ENCODE data around the gene PI4K2B. TPM values are rescaled to one million over a fixed set of nuclear protein-coding genes. Genes with fewer than 3 reads are reported as not detected.
"Not testable (repeated sequence)": the region's sequence is repeated elsewhere in the genome, so short reads cannot be mapped to it uniquely, and the experiment has no call there.

The PI4K2B gene
- total RNA-seq, 1 donor from 2014 or later = 21.1 TPM

DNA sequence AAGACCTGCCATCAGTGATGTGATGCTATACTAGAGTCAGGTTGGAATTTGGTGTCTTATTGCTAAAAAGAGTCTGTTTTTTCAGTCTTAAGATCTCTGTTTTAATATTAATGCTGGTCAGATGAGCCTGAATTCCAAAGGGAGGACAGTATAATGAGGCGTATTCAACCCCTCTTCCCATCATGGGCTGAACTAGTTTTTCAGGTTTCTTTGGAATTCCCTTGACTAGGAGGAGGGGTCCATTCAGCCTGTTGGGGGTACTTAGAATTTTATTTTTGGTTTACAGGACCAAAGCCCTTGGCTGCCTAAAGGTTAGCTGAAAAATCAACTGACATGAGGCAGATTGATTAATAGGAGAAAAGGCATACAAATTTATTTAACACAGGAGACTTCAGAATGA is 24.1 kb upstream of the PI4K2B start:
- peaks cover 3% of the 10 kb centered on the region for H3K9me3 ChIP-seq
- no peaks in the 10 kb centered on the region for H3K4me1 ChIP-seq
- ATAC-seq = no peak
- TF ChIP-seq, protein P1, sequence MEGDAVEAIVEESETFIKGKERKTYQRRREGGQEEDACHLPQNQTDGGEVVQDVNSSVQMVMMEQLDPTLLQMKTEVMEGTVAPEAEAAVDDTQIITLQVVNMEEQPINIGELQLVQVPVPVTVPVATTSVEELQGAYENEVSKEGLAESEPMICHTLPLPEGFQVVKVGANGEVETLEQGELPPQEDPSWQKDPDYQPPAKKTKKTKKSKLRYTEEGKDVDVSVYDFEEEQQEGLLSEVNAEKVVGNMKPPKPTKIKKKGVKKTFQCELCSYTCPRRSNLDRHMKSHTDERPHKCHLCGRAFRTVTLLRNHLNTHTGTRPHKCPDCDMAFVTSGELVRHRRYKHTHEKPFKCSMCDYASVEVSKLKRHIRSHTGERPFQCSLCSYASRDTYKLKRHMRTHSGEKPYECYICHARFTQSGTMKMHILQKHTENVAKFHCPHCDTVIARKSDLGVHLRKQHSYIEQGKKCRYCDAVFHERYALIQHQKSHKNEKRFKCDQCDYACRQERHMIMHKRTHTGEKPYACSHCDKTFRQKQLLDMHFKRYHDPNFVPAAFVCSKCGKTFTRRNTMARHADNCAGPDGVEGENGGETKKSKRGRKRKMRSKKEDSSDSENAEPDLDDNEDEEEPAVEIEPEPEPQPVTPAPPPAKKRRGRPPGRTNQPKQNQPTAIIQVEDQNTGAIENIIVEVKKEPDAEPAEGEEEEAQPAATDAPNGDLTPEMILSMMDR (IDR thresholded peaks at IDR 0.05) = no peak
- H3K27ac ChIP-seq = no peak overlapping the region
- no peaks in the 10 kb centered on the region for H3K27me3 ChIP-seq (ENCODE audit: low read depth)
- no peak overlapping the region for H3K4me3 ChIP-seq
- intact Hi-C loops (cut with DNase I) = no loop called here
- DNase-seq = no peak
- H3K36me3 ChIP-seq = no peaks in the 10 kb centered on the region

DNA sequence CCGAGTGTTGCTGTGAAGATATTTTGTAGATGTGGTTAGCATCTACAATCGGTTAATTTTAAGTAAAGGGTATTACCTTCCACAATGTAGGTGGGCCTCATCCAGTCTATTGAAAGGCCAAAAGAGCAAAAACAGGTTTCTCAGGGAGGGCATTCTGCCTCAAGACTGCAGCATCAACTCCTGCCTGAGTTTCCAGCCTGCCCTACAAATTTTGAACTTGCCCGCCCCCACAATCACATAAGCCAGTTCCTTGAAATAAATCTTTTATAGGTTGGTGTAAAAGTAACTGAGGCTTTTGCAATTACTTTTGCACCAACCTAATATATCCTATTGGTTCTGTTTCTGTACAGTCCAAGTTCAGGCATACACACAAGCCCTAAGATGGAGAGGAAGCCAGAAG is 22.1 kb upstream of the PI4K2B start:
- peaks cover 3% of the 10 kb centered on the region for H3K9me3 ChIP-seq
- no peak overlapping the region for H3K27ac ChIP-seq
- TF ChIP-seq, protein P1 (IDR thresholded peaks at IDR 0.05) = no peak
- DNase-seq (no peak), ATAC-seq (no peak)
- no peak overlapping the region for H3K4me3 ChIP-seq
- H3K27me3 ChIP-seq (ENCODE audit: low read depth) = no peaks in the 10 kb centered on the region
- H3K36me3 ChIP-seq = no peaks in the 10 kb centered on the region
- H3K4me1 ChIP-seq = no peaks in the 10 kb centered on the region
- intact Hi-C loops (cut with DNase I) = no loop called here

DNA sequence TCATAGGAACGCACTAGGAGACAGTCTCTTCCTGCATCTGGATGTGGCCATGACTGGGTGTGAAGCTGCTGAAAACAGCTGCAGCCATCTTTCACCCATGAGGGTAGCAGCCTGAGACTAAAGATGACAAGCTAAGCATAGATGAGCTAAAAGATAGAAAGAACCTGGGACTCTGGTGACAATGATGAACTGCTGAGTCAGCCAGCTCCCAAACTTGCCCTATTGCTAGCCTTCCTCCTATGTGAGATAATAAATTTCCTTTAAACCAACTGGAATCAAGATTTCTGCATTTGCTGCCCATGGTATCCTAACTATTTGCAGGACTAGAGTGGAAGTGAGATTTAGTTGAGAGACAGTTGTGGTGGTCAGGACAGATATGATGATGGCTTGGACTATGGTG is 21.0 kb upstream of the PI4K2B start:
- no peaks in the 10 kb centered on the region for H3K4me1 ChIP-seq
- H3K36me3 ChIP-seq = no peaks in the 10 kb centered on the region
- ATAC-seq = no peak
- peaks cover 3% of the 10 kb centered on the region for H3K9me3 ChIP-seq
- no peaks in the 10 kb centered on the region for H3K27me3 ChIP-seq (ENCODE audit: low read depth)
- TF ChIP-seq, protein P1 (IDR thresholded peaks at IDR 0.05) = no peak
- intact Hi-C loops (cut with DNase I) = no loop called here
- no peak overlapping the region for H3K4me3 ChIP-seq
- no peak overlapping the region for H3K27ac ChIP-seq
- no peak for DNase-seq

DNA sequence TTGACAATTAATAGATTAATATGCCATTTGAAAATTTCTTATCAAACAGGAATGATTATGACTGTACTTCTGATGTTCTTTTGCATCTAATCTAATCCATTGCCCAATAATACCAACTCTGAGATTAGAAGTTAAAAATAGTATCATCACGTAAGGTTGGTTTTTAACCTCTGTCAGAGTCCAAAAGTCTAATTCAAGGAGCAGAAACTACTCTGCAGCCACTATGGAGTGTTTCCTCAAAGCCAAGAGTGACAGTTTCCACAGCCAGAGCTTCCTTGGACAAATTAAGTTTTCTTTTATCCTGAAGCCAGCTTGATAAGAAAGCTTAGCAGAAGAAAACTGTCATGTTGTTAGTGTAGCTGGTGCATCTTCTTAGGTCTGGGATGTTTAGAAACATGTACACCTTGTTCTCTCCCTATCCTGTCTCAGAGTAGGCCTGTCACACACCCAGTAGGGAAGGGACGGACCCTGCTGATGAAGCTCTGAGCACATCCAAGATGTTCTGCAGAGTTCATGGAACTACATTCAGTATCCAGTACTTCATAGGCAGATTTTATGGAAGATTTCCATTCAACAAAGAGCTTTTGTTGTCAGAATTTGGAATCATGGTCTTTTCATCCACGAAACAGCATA is 20.4 kb upstream of the PI4K2B start:
- Histone ChIP-seq H3K9me3 (peaks cover 3% of the 10 kb centered on the region), H3K4me1 (no peaks in the 10 kb centered on the region), H3K36me3 (no peaks in the 10 kb centered on the region), H3K27ac (no peak overlapping the region), H3K27me3 (ENCODE audit: low read depth) (no peaks in the 10 kb centered on the region), H3K4me3 (no peak overlapping the region)
- intact Hi-C loops (cut with DNase I) = no loop called here
- no peak for ATAC-seq
- TF ChIP-seq, protein P1 (IDR thresholded peaks at IDR 0.05) = no peak
- no peak for DNase-seq

DNA sequence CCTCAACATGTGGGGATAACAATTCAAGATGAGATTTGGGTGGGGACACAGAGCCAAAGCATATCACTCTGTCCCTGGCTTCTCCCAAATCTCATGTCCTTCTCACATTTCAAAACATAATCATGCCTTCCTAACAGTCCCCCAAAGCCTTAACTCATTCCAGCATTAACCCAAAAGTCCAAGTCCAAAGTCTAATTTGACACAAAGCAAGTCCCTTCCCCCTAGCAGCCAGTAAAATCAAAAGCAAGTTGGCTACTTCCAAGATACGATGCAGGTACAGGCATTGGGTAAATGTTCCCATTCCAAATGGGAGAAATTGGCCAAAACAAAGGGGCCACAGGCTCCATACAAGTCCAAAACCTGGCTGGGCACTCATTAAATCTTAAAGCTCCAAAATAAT is 19.1 kb upstream of the PI4K2B start:
- ATAC-seq; H3K27ac ChIP-seq; H3K36me3 ChIP-seq; DNase-seq; intact Hi-C loops (cut with DNase I); H3K4me3 ChIP-seq; H3K9me3 ChIP-seq; H3K27me3 ChIP-seq (ENCODE audit: low read depth); H3K4me1 ChIP-seq: not testable (repeated sequence)

DNA sequence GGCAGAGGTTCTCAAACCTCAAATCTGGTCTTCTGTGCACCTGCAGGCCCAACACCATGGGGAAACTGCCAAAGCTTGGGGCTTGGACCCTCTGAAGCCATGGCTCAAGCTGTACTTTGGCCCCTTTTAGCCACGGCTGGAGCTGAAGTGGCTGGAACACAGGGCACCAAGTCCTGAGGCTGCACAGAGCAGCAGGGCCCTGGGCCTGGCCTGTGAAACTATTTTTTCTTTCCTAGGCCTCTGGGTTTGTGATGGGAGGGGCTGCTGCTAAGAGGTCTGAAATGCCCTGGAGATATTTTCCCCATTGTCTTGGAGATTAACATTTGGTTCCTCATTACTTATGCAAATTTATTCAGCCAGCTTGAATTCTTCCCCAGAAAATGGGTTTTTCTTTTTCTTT is 18.3 kb upstream of the PI4K2B start:
- H3K36me3 ChIP-seq = no peaks in the 10 kb centered on the region
- peaks cover 3% of the 10 kb centered on the region for H3K9me3 ChIP-seq
- TF ChIP-seq, protein P1 (IDR thresholded peaks at IDR 0.05) = no peak
- no peak overlapping the region for H3K27ac ChIP-seq
- ATAC-seq = no peak
- H3K4me1 ChIP-seq = no peaks in the 10 kb centered on the region
- H3K27me3 ChIP-seq (ENCODE audit: low read depth) = no peaks in the 10 kb centered on the region
- intact Hi-C loops (cut with DNase I) = no loop called here
- H3K4me3 ChIP-seq = no peak overlapping the region
- DNase-seq = no peak
